SU-DHL-6 (cell line): ENCODE results near the gene USP13.

ENCODE experiments used
- CTCF ChIP-seq: fragments of 200-600 bp; sonication (generic); IDR thresholded peaks from one replicate; pipeline ENCODE4 v1.5.1; 2017; ENCODE audit warnings: antibody characterized with exemption, mild to moderate bottlenecking, low read length, moderate library complexity; ENCODE audit not compliant: insufficient read depth, poor library complexity, severe bottlenecking
- EZH2phosphoT487 ChIP-seq: fragments of 200-600 bp; sonication (generic), shearing (Covaris generic); conservative IDR thresholded peaks from 2 replicates; pipeline ENCODE4 v1.6.1; 2018; ENCODE audit warnings: mild to moderate bottlenecking, antibody characterized with exemption, low read length, moderate library complexity, mixed read lengths

DNA sequence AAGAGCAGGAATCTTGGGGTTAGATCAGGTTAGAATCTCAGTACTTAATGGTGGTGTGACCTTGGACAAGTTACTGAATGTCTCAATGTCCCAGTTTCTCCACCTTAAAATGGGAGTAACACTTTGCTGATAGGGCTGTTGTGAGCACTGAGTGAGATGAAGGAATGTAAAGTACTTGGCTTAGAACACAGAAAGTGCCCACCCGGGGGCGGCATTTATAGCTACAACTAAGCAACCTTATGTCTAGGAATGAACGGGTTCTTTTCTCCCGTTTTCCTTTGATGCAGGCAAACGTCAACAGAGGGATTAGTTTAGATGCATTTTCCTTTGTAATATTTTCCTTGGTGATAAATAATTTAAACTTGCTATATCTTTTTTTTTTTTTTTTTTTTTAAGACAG is 176.6 kb downstream of the USP13 start:
- TF ChIP-seq CTCF (no peak), EZH2phosphoT487 (no peak)
